K562 (cell line): ENCODE measurements around the gene HOXC5. TPM values are rescaled to one million over a fixed set of nuclear protein-coding genes. Genes with fewer than 3 reads are reported as not detected.

Experiments used
- ARNT ChIP-seq, 2 experiments: fragments of 450-650 bp; IDR thresholded peaks; 2 replicates each; pipeline ENCODE4 v1.6.1; 2016; ENCODE audit warnings: mild to moderate bottlenecking in 1 of 2
- FIP1L1 ChIP-seq: fragments of 200-400 bp; formaldehyde crosslinking; IDR thresholded peaks from 2 replicates; pipeline ENCODE4 v1.6.1; 2018; ENCODE audit warnings: mild to moderate bottlenecking, low read depth, low read length; ENCODE audit not compliant: poor library complexity, severe bottlenecking
- polyA plus RNA-seq, 8 experiments: library from polyadenylated mRNA; depleted of rRNA in 4 of 8; stranded (reverse) in 5 of 8; unstranded in 3 of 8; fragments of >200 nt; fragmentation: Nextera tagmentation in 2 of 8; fragmentation: Illumina TruSeq in 1 of 8; extraction: Ambion mirVana in 2 of 8; extraction: Trizol in 1 of 8; gene quantifications; 2 replicates each; pipeline versions ENCODE4 v1.2.1 to v1.2.3, GENCODE V29; 2011 to 2014; ENCODE audit warnings: inconsistent platforms in 1 of 8, missing spikeins in 1 of 8
- total RNA-seq, 7 experiments: library from RNA; depleted of rRNA in 6 of 7; stranded (reverse); fragments of >200 nt in 6 of 7; fragmentation: Illumina TruSeq in 2 of 7; extraction: Trizol in 2 of 7; gene quantifications; 2 replicates each; pipeline versions ENCODE4 v1.2.1 to v1.2.3, GENCODE V29; 2011 to 2021; ENCODE audit warnings: low replicate concordance in 1 of 7
- TF ChIP-seq, protein P1 (sequence below): fragments of 450-650 bp; IDR thresholded peaks from 2 replicates; pipeline ENCODE4 v1.6.1; 2016; ENCODE audit warnings: low read depth

HOXC5 gene
- total and polyA plus RNA-seq, 9 of the 15 experiments (the other 6 are each of a cell fraction or from before 2014, with no cell fraction given): 0.10 to 0.44 (median 0.18) TPM; not detected in 4

DNA sequence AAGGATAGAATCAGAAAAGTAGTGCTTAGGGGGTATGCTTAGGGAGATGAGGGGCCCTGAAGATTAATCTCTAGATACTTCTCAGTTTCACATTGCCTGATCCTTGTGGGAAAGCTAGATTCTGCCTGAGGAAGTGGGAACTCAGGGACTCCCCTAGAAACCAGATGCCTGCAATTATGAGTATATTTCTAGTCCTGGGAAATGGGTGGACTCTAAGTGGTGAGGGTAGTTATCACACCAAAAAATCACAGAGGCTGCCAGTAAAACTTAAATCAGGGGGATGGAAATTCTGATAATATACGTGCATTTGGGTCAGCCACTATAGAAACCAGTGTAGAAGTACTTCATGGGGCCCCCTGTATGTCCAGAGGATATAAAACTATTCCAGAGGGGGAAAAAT, 39.1 kb downstream of the HOXC5 start (continued):
- TF ChIP-seq, protein P1, sequence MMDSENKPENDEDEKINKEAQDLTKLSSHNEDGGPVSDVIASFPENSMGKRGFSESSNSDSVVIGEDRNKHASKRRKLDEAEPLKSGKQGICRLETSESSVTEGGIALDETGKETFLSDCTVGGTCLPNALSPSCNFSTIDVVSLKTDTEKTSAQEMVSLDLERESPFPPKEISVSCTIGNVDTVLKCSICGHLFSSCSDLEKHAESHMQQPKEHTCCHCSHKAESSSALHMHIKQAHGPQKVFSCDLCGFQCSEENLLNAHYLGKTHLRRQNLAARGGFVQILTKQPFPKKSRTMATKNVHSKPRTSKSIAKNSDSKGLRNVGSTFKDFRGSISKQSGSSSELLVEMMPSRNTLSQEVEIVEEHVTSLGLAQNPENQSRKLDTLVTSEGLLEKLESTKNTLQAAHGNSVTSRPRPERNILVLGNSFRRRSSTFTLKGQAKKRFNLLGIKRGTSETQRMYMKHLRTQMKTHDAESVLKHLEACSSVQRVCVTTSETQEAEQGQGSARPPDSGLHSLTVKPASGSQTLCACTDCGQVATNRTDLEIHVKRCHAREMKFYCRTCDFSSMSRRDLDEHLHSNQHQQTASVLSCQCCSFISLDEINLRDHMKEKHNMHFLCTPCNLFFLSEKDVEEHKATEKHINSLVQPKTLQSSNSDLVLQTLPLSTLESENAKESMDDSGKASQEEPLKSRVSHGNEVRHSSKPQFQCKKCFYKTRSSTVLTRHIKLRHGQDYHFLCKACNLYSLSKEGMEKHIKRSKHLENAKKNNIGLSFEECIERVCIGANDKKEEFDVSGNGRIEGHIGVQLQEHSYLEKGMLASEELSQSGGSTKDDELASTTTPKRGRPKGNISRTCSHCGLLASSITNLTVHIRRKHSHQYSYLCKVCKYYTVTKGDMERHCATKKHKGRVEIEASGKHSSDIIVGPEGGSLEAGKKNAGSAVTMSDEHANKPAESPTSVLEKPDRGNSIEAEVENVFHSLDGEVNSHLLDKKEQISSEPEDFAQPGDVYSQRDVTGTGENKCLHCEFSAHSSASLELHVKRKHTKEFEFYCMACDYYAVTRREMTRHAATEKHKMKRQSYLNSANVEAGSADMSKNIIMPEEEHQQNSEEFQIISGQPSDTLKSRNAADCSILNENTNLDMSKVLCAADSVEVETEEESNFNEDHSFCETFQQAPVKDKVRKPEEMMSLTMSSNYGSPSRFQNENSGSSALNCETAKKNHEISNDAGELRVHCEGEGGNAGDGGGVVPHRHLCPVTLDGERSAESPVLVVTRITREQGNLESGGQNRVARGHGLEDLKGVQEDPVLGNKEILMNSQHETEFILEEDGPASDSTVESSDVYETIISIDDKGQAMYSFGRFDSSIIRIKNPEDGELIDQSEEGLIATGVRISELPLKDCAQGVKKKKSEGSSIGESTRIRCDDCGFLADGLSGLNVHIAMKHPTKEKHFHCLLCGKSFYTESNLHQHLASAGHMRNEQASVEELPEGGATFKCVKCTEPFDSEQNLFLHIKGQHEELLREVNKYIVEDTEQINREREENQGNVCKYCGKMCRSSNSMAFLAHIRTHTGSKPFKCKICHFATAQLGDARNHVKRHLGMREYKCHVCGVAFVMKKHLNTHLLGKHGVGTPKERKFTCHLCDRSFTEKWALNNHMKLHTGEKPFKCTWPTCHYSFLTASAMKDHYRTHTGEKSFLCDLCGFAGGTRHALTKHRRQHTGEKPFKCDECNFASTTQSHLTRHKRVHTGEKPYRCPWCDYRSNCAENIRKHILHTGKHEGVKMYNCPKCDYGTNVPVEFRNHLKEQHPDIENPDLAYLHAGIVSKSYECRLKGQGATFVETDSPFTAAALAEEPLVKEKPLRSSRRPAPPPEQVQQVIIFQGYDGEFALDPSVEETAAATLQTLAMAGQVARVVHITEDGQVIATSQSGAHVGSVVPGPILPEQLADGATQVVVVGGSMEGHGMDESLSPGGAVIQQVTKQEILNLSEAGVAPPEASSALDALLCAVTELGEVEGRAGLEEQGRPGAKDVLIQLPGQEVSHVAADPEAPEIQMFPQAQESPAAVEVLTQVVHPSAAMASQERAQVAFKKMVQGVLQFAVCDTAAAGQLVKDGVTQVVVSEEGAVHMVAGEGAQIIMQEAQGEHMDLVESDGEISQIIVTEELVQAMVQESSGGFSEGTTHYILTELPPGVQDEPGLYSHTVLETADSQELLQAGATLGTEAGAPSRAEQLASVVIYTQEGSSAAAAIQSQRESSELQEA: no peak
- TF ChIP-seq FIP1L1 (no peak), ARNT (IDR thresholded peaks at IDR 0.05) (no peak)
